IMR-90 (cell line): ENCODE results near the gene TLDC2. TPM values are rescaled to one million over a fixed set of nuclear protein-coding genes. Genes with fewer than 3 reads are reported as not detected.
"Not testable (repeated sequence)": the region's sequence is repeated elsewhere in the genome, so short reads cannot be mapped to it uniquely, and the experiment has no call there.

Experiments
- ATAC-seq: fragments of 200-7000 bp; cut with Tn5 transposase; 2 replicates; pipeline ENCODE4 v1.9.1; 2020; ENCODE audit warnings: low read depth, mild to moderate bottlenecking, moderate library complexity
- BruUV-seq: library from RNA; stranded (reverse); fragments of 400-500 nt; replicated peaks from 2 replicates; lab custom pipeline; 2021; lab: Mats Ljungman, UMichigan
- CTCF ChIA-PET: fragments of 300-600 bp; formaldehyde crosslinking; extraction: SDS; loops from one replicate; lab custom pipeline; 2021; ENCODE audit warnings: antibody characterized with exemption; lab: Yijun Ruan, JAX
- POLR2A ChIA-PET: fragments of 300-600 bp; sonication (Branson Sonifier 250); formaldehyde crosslinking; loops from one replicate; lab custom pipeline; 2022; ENCODE audit warnings: antibody characterized with exemption; ENCODE audit not compliant: unreplicated experiment; lab: Charles Lee
- DNase-seq: peaks from one replicate; pipeline ENCODE4 v3.0.0; 2013
- H2AFZ ChIP-seq: replicated peaks from 2 replicates; pipeline ENCODE3; 2013; ENCODE audit warnings: low read length, mild to moderate bottlenecking; ENCODE audit not compliant: poor library complexity
- H2AK5ac ChIP-seq: 2 replicates; pipeline ENCODE4 v1.6.1; 2013; ENCODE audit warnings: low read depth, low read length, inconsistent platforms
- H2AK9ac ChIP-seq: replicated peaks from 2 replicates; pipeline ENCODE3; 2013; ENCODE audit warnings: mild to moderate bottlenecking, low read depth, low read length, moderate library complexity; ENCODE audit not compliant: poor library complexity
- H2BK120ac ChIP-seq: 2 replicates; pipeline ENCODE4 v1.6.1; 2013; ENCODE audit warnings: low read depth, low read length, inconsistent platforms
- H2BK15ac ChIP-seq: 3 replicates; pipeline ENCODE4 v1.6.1; 2013; ENCODE audit warnings: low read depth, low read length, inconsistent platforms
- H2BK20ac ChIP-seq: 2 replicates; pipeline ENCODE4 v1.6.1; 2013; ENCODE audit warnings: low read depth, mild to moderate bottlenecking, inconsistent platforms, low read length, moderate library complexity
- H2BK5ac ChIP-seq: 2 replicates; pipeline ENCODE4 v1.6.1; 2013; ENCODE audit warnings: mild to moderate bottlenecking, low read depth, low read length, inconsistent platforms; ENCODE audit not compliant: poor library complexity, severe bottlenecking
- H3K14ac ChIP-seq: replicated peaks from 2 replicates; pipeline ENCODE4 v1.6.1; 2013; ENCODE audit warnings: low read depth, low read length, inconsistent platforms
- H3K18ac ChIP-seq: 2 replicates; pipeline ENCODE4 v1.6.1; 2013; ENCODE audit warnings: low read depth, low read length, control low read depth
- H3K23ac ChIP-seq: 2 replicates; pipeline ENCODE4 v1.6.1; 2013; ENCODE audit warnings: low read depth, low read length, inconsistent platforms
- H3K27ac ChIP-seq: 2 replicates; pipeline ENCODE4 v1.5.1; 2013; ENCODE audit warnings: mild to moderate bottlenecking, control low read depth, low read length; ENCODE audit not compliant: insufficient read depth
- H3K27me3 ChIP-seq: 2 replicates; pipeline ENCODE4 v1.6.1; 2013; ENCODE audit warnings: low read length; ENCODE audit not compliant: control insufficient read depth, insufficient read depth
- H3K36me3 ChIP-seq: 2 replicates; pipeline ENCODE4 v1.6.1; 2013; ENCODE audit warnings: low read length, mixed read lengths; ENCODE audit not compliant: control insufficient read depth, insufficient read depth
- H3K4ac ChIP-seq: 2 replicates; pipeline ENCODE4 v1.6.1; 2013; ENCODE audit warnings: low read depth, low read length, inconsistent platforms
- H3K4me1 ChIP-seq: 2 replicates; pipeline ENCODE4 v1.6.1; 2013; ENCODE audit warnings: low read length, mixed read lengths; ENCODE audit not compliant: control insufficient read depth, insufficient read depth
- H3K4me2 ChIP-seq: 2 replicates; pipeline ENCODE4 v1.6.1; 2013; ENCODE audit warnings: low read depth, mild to moderate bottlenecking, control low read depth, low read length, moderate library complexity
- H3K4me3 ChIP-seq: 2 replicates; pipeline ENCODE4 v1.5.1; 2013; ENCODE audit warnings: low read depth, mild to moderate bottlenecking, control low read depth, low read length, moderate library complexity; ENCODE audit not compliant: insufficient read depth
- H3K56ac ChIP-seq: 2 replicates; pipeline ENCODE4 v1.6.1; 2013; ENCODE audit warnings: low read length, inconsistent platforms; ENCODE audit not compliant: insufficient read depth; ENCODE audit errors: extremely low read depth
- H3K79me1 ChIP-seq, 2 experiments: 2 replicates each; pipeline ENCODE4 v1.6.1; 2013; ENCODE audit warnings: low read length in 2 of 2, inconsistent platforms in 1 of 2, low read depth in 1 of 2
- H3K9ac ChIP-seq: 2 replicates; pipeline ENCODE4 v1.6.1; 2013; ENCODE audit warnings: low read depth, low read length, control low read depth
- H3K9me1 ChIP-seq: 2 replicates; pipeline ENCODE4 v1.6.1; 2013; ENCODE audit warnings: low read length, inconsistent platforms; ENCODE audit not compliant: insufficient read depth
- H3K9me3 ChIP-seq: 2 replicates; pipeline ENCODE4 v1.6.1; 2013; ENCODE audit warnings: low read length; ENCODE audit not compliant: control insufficient read depth, insufficient read depth
- H4K20me1 ChIP-seq: 2 replicates; pipeline ENCODE4 v1.6.1; 2013; ENCODE audit warnings: low read length, inconsistent platforms; ENCODE audit not compliant: insufficient read depth
- H4K5ac ChIP-seq: 2 replicates; pipeline ENCODE4 v1.6.1; 2013; ENCODE audit warnings: mild to moderate bottlenecking, low read depth, low read length, control low read depth
- H4K8ac ChIP-seq, 2 experiments: 2 replicates each; pipeline ENCODE4 v1.6.1; 2013; ENCODE audit warnings: low read depth in 2 of 2, low read length in 2 of 2, control low read depth in 1 of 2, inconsistent platforms in 1 of 2
- H4K91ac ChIP-seq: 2 replicates; pipeline ENCODE4 v1.6.1; 2013; ENCODE audit warnings: low read depth, low read length, inconsistent platforms; ENCODE audit not compliant: insufficient read depth
- BHLHE40 ChIP-seq: fragments of 150-350 bp; IDR thresholded peaks from 2 replicates; pipeline ENCODE4 v1.6.1; 2016; ENCODE audit warnings: mild to moderate bottlenecking, low read depth, low read length
- CEBPB ChIP-seq: IDR thresholded peaks from 2 replicates; pipeline ENCODE4 v1.6.1; 2012; ENCODE audit warnings: low read depth, low read length, improper control_type of control experiment
- ELK1 ChIP-seq: fragments of 150-350 bp; IDR thresholded peaks from 2 replicates; pipeline ENCODE4 v1.6.1; 2016; ENCODE audit warnings: low read depth, mild to moderate bottlenecking, low read length, moderate library complexity, borderline replicate concordance
- FOS ChIP-seq: fragments of 150-350 bp; IDR thresholded peaks from 2 replicates; pipeline ENCODE4 v1.6.1; 2016; ENCODE audit warnings: low read depth, low read length
- RAD21 ChIP-seq: IDR thresholded peaks from 2 replicates; pipeline ENCODE4 v1.6.1; 2012; ENCODE audit warnings: low read length, improper control_type of control experiment
- RFX5 ChIP-seq: IDR thresholded peaks from 2 replicates; pipeline ENCODE4 v1.8.0; 2012; ENCODE audit warnings: low read depth, mild to moderate bottlenecking, low read length, moderate library complexity
- WGBS, 2 experiments: methylation state at CpG; one replicate each; pipeline versions ENCODE4 v1.1.5 to v1.1.7; 2013; ENCODE audit warnings: missing lambda C conversion rate in 2 of 2; ENCODE audit not compliant: insufficient read length in 1 of 2; ENCODE audit errors: extremely low coverage in 2 of 2; 5-methylcytosine and 5-hydroxymethylcytosine counted together
- dilution Hi-C: fragments of 300-500 bp; cut with HindIII; formaldehyde crosslinking; loops from one replicate; pipeline ENCODE4 v1.14.3; 2018; ENCODE audit warnings: low sequenced_read_pairs; ENCODE audit not compliant: unreplicated experiment
- in situ Hi-C: fragments of 300-500 bp; cut with MboI; formaldehyde crosslinking; loops from 3 replicates; pipeline ENCODE4 v1.14.3; 2019; ENCODE audit warnings: low sequenced_read_pairs, inconsistent platforms, mixed read lengths
- intact Hi-C: fragments of 100-400 bp; cut with micrococcal nuclease; formaldehyde crosslinking; loops from 2 replicates; pipeline ENCODE4 v1.10.0; 2022
- polyA plus RNA-seq, 3 experiments: library from polyadenylated mRNA; depleted of rRNA; stranded (reverse); fragments of >200 nt; gene quantifications; 2 replicates each; pipeline ENCODE4 v1.2.3, GENCODE V29; 2012; ENCODE audit warnings: low replicate concordance in 1 of 3
- total RNA-seq: library from RNA; depleted of rRNA; stranded (reverse); fragments of >200 nt; gene quantifications from 2 replicates; pipeline ENCODE4 v1.2.3, GENCODE V29; 2012

TLDC2 gene
- total and polyA plus RNA-seq, 2 of the 4 experiments (the other 2 are of a cell fraction) = 0.18 to 0.19 TPM

- H3K18ac ChIP-seq = no peak overlapping the region
- CTCF ChIA-PET = no interaction called here
- DNase-seq (no peak), ATAC-seq (no peak)
- H3K23ac ChIP-seq = no peak overlapping the region
- H2BK120ac ChIP-seq = no peak overlapping the region
- H4K5ac ChIP-seq = no peak overlapping the region
- no peak overlapping the region for H3K14ac ChIP-seq
- no peak overlapping the region for H2BK15ac ChIP-seq
- H2AFZ ChIP-seq = no peak overlapping the region
- no peak overlapping the region for H2BK20ac ChIP-seq
- no peak overlapping the region for H2AK5ac ChIP-seq
- H3K9ac ChIP-seq = no peak overlapping the region
- POLR2A ChIA-PET = interaction anchor here (0.6 kb wide), 1 partner anchor 379 kb away, joined by 3 read pairs; no protein-coding TSS in a partner anchor
- no TSS peak for BruUV-seq
- no peak for TF ChIP-seq RAD21
- TF ChIP-seq BHLHE40 = no peak
- TF ChIP-seq CEBPB = no peak
- TF ChIP-seq ELK1 = no peak
- no peak for TF ChIP-seq RFX5
- no peak for TF ChIP-seq FOS
- no peak overlapping the region for H3K56ac ChIP-seq
- no peak overlapping the region for H4K91ac ChIP-seq
- H3K4ac ChIP-seq = no peak overlapping the region
- no peak overlapping the region for H3K27ac ChIP-seq
- in situ Hi-C loops (no loop called here), dilution Hi-C loops (no loop called here), intact Hi-C loops (no loop called here)
- WGBS, 2 experiments = no CpG with 5 or more reads among the region's 6 CpGs
- no peak overlapping the region for H3K4me3 ChIP-seq
- H4K20me1 ChIP-seq = no peaks in the 10 kb centered on the region
- H3K27me3 ChIP-seq = no peaks in the 10 kb centered on the region
- H3K36me3 ChIP-seq = 0 out of 2 replicates have a peak, but pooled peaks cover 1% of the 10 kb centered on the region
- no peak overlapping the region for H2AK9ac ChIP-seq
- H3K4me2 ChIP-seq = no peak overlapping the region
- H3K4me1 ChIP-seq = peaks cover 1% of the 10 kb centered on the region; the same call in 1 of the 2 replicates
- no peaks in the 10 kb centered on the region for H3K9me3 ChIP-seq
- no peaks in the 10 kb centered on the region for H3K9me1 ChIP-seq
- no peak overlapping the region for H2BK5ac ChIP-seq
- no peaks in the 10 kb centered on the region for H3K79me1 ChIP-seq
- no peak overlapping the region for H4K8ac ChIP-seq
Observed at GRCh38 chr20:36929691-36930090, 53.8 kb downstream of the TLDC2 start.

GRCh38 chr20:36932067-36932466 is 56.1 kb downstream of the TLDC2 start:
- H2AK9ac ChIP-seq, dilution Hi-C loops, H4K8ac ChIP-seq, H2AFZ ChIP-seq, H4K5ac ChIP-seq, in situ Hi-C loops, H2BK20ac ChIP-seq, H3K9ac ChIP-seq, H3K23ac ChIP-seq, H3K27ac ChIP-seq, H3K36me3 ChIP-seq, H3K14ac ChIP-seq, H3K4me2 ChIP-seq, H4K20me1 ChIP-seq, H3K27me3 ChIP-seq, H2AK5ac ChIP-seq, H2BK120ac ChIP-seq, H3K4me1 ChIP-seq, H3K4me3 ChIP-seq, ATAC-seq, H2BK5ac ChIP-seq, intact Hi-C loops, H3K18ac ChIP-seq, H3K79me1 ChIP-seq, DNase-seq, H4K91ac ChIP-seq, BruUV-seq, H3K4ac ChIP-seq, H3K56ac ChIP-seq, H3K9me3 ChIP-seq, H3K9me1 ChIP-seq, H2BK15ac ChIP-seq: not testable (repeated sequence)
- WGBS, 2 experiments = 80% methylated on average over 1 of the region's 12 CpGs; no CpG with 5 or more reads in 1 of the 2 experiments
- ChIA-PET POLR2A (interaction anchor here (0.9 kb wide), 1 partner anchor 10 kb away, joined by 3 read pairs; no protein-coding TSS in a partner anchor), CTCF (interaction anchor here (0.6 kb wide), 1 partner anchor 15 kb away, joined by 3 read pairs; no protein-coding TSS in a partner anchor)
